Epithelial cell of esophagus (primary cell): ENCODE measurements around the gene LY6G6C.

ENCODE experiments used
- DNase-seq: peaks from one replicate; pipeline ENCODE4 v3.0.0; 2010; ENCODE audit warnings: low read depth
- H3K4me3 ChIP-seq: 2 replicates; pipeline ENCODE4 v1.5.1; 2011; ENCODE audit warnings: mild to moderate bottlenecking, low read length, control low read depth
- CTCF ChIP-seq: IDR thresholded peaks from 2 replicates; pipeline ENCODE4 v1.5.1; 2011; ENCODE audit warnings: low read depth, mild to moderate bottlenecking, low read length, control low read depth, inconsistent platforms; ENCODE audit not compliant: insufficient read depth; ENCODE audit errors: missing control alignments

The LY6G6C gene

GRCh38 chr6:31730631-31731086 lies 9.1 kb upstream of the LY6G6C start:
- no peak for DNase-seq
- no peak for TF ChIP-seq CTCF
- no peak overlapping the region for H3K4me3 ChIP-seq

- peak overlapping the region; percentile 66 for H3K4me3 ChIP-seq
- no peak for TF ChIP-seq CTCF
- peak; percentile 69 for DNase-seq
Observed at GRCh38 chr6:31729979-31730630, 8.6 kb upstream of the LY6G6C start.

GRCh38 chr6:31729515-31729978 lies 8.0 kb upstream of the LY6G6C start:
- peak overlapping the region; percentile 66 for H3K4me3 ChIP-seq
- no peak for TF ChIP-seq CTCF
- peak; percentile 81 for DNase-seq

GRCh38 chr6:31728767-31729514 lies 7.4 kb upstream of the LY6G6C start, which contains the start of gene DDAH2:
Gene DDAH2 (minus strand): TSS chr6:31729299. CDS start chr6:31729161, 138 bp downstream.
- peak within 1 kb of the TSS; percentile 66 for H3K4me3 ChIP-seq
- DNase-seq = no peak
- peak; percentile 57 for TF ChIP-seq CTCF

- DNase-seq = no peak
- TF ChIP-seq CTCF = no peak
- no peak overlapping the region for H3K4me3 ChIP-seq
Observed at GRCh38 chr6:31727717-31728671, 6.4 kb upstream of the LY6G6C start.

GRCh38 chr6:31727034-31727716 lies 5.6 kb upstream of the LY6G6C start:
- DNase-seq = no peak
- H3K4me3 ChIP-seq = no peak overlapping the region
- TF ChIP-seq CTCF = no peak
